Choroid plexus epithelial cell (primary cell): ENCODE data around the gene NFILZ.

Source experiments
- DNase-seq: peaks from one replicate; pipeline ENCODE4 v3.0.0-alpha.2; 2010; ENCODE audit warnings: low read depth
- H3K4me3 ChIP-seq: 2 replicates; pipeline ENCODE4 v1.5.1; 2011; ENCODE audit warnings: low read depth, mild to moderate bottlenecking, control low read depth, low read length, moderate library complexity
- TF ChIP-seq, protein P1 (sequence below): conservative IDR thresholded peaks from 2 replicates; pipeline ENCODE4 v1.5.1; 2011; ENCODE audit warnings: low read depth, mild to moderate bottlenecking, control low read depth, inconsistent platforms, low read length, moderate library complexity

NFILZ gene

DNA sequence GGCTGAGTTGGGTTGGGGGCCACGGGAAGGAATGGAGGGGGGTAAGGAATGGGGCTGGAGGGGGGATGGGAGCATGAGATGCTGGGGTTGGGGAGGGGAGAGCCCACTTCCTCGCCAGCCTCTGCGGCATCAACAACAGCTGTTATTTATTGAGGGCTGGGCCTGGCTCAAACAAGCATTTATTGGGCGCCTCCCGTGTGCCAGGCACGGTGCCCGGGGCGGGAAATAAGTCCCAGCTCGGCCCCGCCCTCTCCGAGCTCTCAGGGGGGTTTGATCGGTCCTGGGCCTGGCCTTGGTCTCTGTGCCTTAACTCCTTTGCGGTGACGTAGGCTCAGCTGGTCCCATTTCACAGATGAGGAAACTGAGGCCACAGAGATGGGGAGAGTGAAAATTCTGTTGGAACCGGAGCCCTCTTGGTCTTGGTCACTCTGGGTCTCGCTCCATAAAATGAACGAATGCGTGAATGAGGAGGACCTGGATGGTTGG, 19.0 kb upstream of the NFILZ start:
- no peak for DNase-seq
- no peak overlapping the region for H3K4me3 ChIP-seq
- TF ChIP-seq, protein P1, sequence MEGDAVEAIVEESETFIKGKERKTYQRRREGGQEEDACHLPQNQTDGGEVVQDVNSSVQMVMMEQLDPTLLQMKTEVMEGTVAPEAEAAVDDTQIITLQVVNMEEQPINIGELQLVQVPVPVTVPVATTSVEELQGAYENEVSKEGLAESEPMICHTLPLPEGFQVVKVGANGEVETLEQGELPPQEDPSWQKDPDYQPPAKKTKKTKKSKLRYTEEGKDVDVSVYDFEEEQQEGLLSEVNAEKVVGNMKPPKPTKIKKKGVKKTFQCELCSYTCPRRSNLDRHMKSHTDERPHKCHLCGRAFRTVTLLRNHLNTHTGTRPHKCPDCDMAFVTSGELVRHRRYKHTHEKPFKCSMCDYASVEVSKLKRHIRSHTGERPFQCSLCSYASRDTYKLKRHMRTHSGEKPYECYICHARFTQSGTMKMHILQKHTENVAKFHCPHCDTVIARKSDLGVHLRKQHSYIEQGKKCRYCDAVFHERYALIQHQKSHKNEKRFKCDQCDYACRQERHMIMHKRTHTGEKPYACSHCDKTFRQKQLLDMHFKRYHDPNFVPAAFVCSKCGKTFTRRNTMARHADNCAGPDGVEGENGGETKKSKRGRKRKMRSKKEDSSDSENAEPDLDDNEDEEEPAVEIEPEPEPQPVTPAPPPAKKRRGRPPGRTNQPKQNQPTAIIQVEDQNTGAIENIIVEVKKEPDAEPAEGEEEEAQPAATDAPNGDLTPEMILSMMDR = no peak

DNA sequence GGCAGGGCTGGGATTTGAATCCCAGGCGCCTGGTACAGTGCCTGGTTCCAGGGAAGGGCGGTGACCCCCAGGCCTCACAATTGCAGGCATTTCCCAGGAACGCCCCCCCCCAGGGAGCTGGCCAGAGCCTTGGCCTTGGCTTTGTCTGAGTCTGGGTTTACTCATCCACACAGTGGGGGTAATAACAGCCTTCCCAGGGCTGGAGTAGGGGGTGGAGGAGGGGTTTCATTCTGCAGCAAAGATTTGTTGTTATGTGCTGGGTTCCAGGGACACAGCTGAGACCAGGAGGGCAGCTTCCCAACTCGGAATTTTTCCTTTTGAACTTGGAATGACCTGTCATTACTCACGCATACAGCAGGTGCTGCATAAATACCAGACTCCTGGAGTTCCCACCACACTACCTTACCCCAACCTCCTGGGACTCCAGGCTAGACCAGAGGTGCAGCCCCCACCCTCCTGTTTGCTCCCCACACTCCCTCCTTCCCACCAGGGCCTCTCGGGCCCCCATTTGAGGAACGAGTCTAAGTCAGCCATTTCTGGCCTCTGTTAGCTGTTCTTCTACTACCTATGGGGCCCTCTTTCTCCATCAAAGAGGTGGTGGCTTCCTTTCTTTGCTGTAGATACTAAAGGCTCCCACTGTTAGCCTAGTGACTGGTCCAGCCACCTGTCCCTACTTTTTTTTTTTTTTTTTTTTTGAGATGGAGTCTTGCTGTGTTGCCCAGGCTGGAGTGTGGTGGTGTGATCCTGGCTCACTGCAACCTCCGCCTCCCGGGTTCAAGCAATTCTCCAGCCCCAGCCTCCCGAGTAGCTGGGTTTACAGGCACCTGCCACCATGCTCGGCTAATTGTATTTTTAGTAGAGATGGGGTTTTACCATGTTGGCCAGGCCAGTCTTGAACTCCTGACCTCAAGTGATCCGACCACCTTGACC, 18.3 kb upstream of the NFILZ start:
- H3K4me3 ChIP-seq = no peak overlapping the region
- DNase-seq = peak; percentile 77
- TF ChIP-seq, protein P1 = no peak

DNA sequence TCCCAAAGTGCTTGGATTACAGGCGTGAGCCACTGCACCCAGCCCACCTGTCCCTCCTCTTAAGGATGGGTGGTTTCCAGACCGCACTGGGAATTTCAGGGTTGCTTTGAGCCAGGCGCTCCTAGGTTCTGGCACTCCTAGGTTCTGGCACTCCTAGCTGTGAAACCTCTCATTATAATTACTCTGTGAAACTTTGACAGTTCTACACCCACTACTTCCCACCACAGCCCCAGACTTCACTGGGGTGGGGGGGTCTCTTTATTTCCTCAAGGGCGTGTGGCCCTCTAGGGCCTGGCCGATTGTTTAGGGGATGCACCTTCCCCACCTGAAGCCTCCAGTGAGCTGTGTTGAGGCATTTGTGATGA, 17.6 kb upstream of the NFILZ start:
- DNase-seq = no peak
- TF ChIP-seq, protein P1 = no peak
- H3K4me3 ChIP-seq = no peak overlapping the region

DNA sequence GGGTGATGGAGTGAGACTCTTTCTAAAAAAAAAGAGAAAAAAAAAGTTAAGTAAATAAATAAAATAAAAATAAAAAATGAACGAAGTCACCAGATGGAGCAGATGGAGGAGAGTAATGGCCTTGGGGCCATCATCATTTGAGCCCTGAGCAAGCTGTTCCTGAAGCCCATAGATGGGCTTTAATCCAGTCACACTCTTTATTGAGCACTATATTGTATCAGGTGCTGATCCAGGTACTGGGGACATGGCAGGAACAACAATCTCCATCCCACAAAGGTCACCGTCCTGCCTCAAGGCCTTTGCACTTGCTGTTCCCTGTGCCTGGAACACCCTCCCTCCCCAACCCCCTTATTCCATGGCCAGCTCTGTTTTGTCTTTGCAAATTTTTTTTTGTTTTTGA, 16.0 kb upstream of the NFILZ start:
- H3K4me3 ChIP-seq = no peak overlapping the region
- no peak for DNase-seq
- TF ChIP-seq, protein P1 = no peak

DNA sequence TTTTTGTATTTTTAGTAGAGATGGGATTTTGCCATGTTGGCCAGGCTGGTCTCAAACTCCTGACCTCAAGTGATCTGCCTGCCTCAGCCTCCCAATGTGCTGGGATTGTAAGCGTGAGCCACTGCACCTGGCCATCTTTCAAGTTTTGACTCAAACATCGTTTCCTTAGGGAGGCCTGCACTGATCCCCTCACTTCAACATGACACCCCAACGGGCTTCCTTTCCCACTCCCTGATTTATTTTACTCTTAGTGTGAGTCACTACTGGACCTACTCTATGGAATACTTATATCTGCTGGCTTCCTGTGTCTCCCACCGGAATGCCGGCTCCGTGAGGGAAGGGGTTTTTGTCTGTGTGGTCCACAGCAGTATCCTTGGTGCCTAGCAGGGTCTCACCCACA, 15.4 kb upstream of the NFILZ start:
- DNase-seq = no peak
- no peak overlapping the region for H3K4me3 ChIP-seq
- TF ChIP-seq, protein P1 = no peak

DNA sequence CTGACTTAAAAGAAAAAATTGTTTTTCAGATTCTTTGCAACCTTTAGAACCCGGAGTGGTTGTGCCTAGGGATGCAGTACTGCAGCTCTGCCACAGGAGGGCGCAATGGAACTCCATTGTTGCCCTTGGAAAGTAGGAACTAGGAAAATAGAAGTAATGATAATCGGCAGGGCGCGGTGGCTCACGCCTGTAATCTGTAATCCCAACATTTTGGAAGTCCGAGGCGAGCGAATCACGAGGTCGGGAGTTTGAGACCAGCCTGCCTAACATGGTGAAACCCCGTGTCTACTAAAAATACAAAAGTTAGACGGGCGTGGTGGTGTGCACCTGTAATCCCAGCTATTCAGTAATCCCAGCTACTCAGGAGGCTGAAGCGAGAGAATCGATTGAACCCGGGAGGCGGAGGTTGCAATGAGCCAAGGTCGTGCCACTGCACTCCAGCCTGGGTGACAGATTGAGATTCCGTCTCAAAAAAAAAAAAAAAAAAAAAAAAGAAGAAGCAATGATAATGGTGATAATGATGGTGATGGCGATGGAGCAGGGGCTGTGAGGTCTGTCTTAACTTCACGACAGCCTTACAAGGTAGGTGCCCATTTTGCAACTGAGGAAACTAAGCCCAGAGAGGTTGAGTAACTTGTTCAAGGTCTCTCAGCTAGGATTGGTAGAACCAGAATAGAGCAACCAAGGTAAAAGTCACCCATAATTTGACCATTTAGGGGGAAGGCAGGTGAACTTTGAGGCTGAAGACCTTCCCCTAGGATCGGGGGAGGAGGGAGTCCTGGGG, 14.4 kb upstream of the NFILZ start:
- H3K4me3 ChIP-seq = no peak overlapping the region
- peak; percentile 74 for DNase-seq
- TF ChIP-seq, protein P1 = peak; percentile 92
